Measurements from ENCODE around the gene ZBTB20.

The ZBTB20 gene

GRCh38 chr3:114872050-114872449 is 275.0 kb downstream of the ZBTB20 start:
- no peak for ATAC-seq
- no peak for TF ChIP-seq ESRRG (CRISPR knock-in tag; IDR thresholded peaks at IDR 0.05)
- TF ChIP-seq TSHZ2 (CRISPR knock-in tag; IDR thresholded peaks at IDR 0.05) = no peak
- TF ChIP-seq PPARA (CRISPR knock-in tag; IDR thresholded peaks at IDR 0.05; ENCODE audit: borderline replicate concordance) = no peak
- no peak for TF ChIP-seq PATZ1 (CRISPR knock-in tag; IDR thresholded peaks at IDR 0.05; ENCODE audit: borderline replicate concordance)
- TF ChIP-seq CSDC2 (CRISPR knock-in tag; IDR thresholded peaks at IDR 0.05) = no peak
- no peak for TF ChIP-seq ZNF70 (CRISPR knock-in tag; IDR thresholded peaks at IDR 0.05)
- no peak for TF ChIP-seq OSR1 (CRISPR knock-in tag; IDR thresholded peaks at IDR 0.05)
- no peak for TF ChIP-seq ZC3H10 (CRISPR knock-in tag; IDR thresholded peaks at IDR 0.05)
- no peak for TF ChIP-seq CSRNP3 (CRISPR knock-in tag; IDR thresholded peaks at IDR 0.05)
- TF ChIP-seq ISL1 (CRISPR knock-in tag; IDR thresholded peaks at IDR 0.05) = no peak
- TF ChIP-seq TCF4 (CRISPR knock-in tag; IDR thresholded peaks at IDR 0.05; ENCODE audit: borderline replicate concordance) = no peak
- TF ChIP-seq BACH2 (CRISPR knock-in tag; IDR thresholded peaks at IDR 0.05; ENCODE audit: borderline replicate concordance) = no peak
- TF ChIP-seq TOX (CRISPR knock-in tag; IDR thresholded peaks at IDR 0.05; ENCODE audit: borderline replicate concordance) = no peak
- no peak for TF ChIP-seq ZFP3 (CRISPR knock-in tag; IDR thresholded peaks at IDR 0.05)
- TF ChIP-seq ZFP30 (CRISPR knock-in tag; IDR thresholded peaks at IDR 0.05) = no peak
- TF ChIP-seq ZNF565 (CRISPR knock-in tag; conservative IDR thresholded peaks at IDR 0.05; ENCODE audit: low read depth) = no peak
- TF ChIP-seq SNAI2 (CRISPR knock-in tag; IDR thresholded peaks at IDR 0.05) = no peak
- TF ChIP-seq RARB (CRISPR knock-in tag; IDR thresholded peaks at IDR 0.05) = no peak
- TF ChIP-seq CREB5 (CRISPR knock-in tag; IDR thresholded peaks at IDR 0.05; ENCODE audit: low read depth) = no peak
- no peak for TF ChIP-seq ZNF8 (CRISPR knock-in tag; IDR thresholded peaks at IDR 0.05)

GRCh38 chr3:114867835-114868503 is 279.1 kb downstream of the ZBTB20 start:
- no peak for TF ChIP-seq ZC3H10 (CRISPR knock-in tag; IDR thresholded peaks at IDR 0.05)
- no peak for TF ChIP-seq ZNF8 (CRISPR knock-in tag; IDR thresholded peaks at IDR 0.05)
- no peak for TF ChIP-seq ZFP30 (CRISPR knock-in tag; IDR thresholded peaks at IDR 0.05)

GRCh38 chr3:114867359-114867758 is 279.7 kb downstream of the ZBTB20 start:
- TF ChIP-seq OSR1 (CRISPR knock-in tag; IDR thresholded peaks at IDR 0.05) = no peak
- no peak for TF ChIP-seq PATZ1 (CRISPR knock-in tag; IDR thresholded peaks at IDR 0.05; ENCODE audit: borderline replicate concordance)
- TF ChIP-seq CSRNP3 (CRISPR knock-in tag; IDR thresholded peaks at IDR 0.05) = no peak
- TF ChIP-seq RARB (CRISPR knock-in tag; IDR thresholded peaks at IDR 0.05) = no peak

More at GRCh38 chr3:114867835-114868503, 279.1 kb downstream of the ZBTB20 start:
- no peak for ATAC-seq

More at GRCh38 chr3:114867359-114867758, 279.7 kb downstream of the ZBTB20 start:
- no peak for ATAC-seq

Data from SK-N-SH treated with all-trans-retinoic acid at 6 μM for 48 hours (cell line).